ENCODE data around the gene DNAI2.

GRCh38 chr17:74337834-74338500, 63.9 kb downstream of the DNAI2 start:
- TF ChIP-seq CTCF (IDR thresholded peaks at IDR 0.05), result no peak
- no peak for TF ChIP-seq IRF2 (CRISPR knock-in tag; IDR thresholded peaks at IDR 0.05; ENCODE audit: borderline replicate concordance, low read depth)
- no peak for TF ChIP-seq ATF6 (CRISPR knock-in tag; IDR thresholded peaks at IDR 0.05)
- no peak for TF ChIP-seq ZNF425 (CRISPR knock-in tag; conservative IDR thresholded peaks at IDR 0.05)
- TF ChIP-seq GABPB1 (CRISPR knock-in tag; IDR thresholded peaks at IDR 0.05), result no peak
- no peak for TF ChIP-seq NFYB (CRISPR knock-in tag; conservative IDR thresholded peaks at IDR 0.05; ENCODE audit: low read depth)

All from WTC11 (cell line).